Omental fat pad (tissue), 4 donors: ENCODE data around the gene APOL6. TPM values are rescaled to one million over a fixed set of nuclear protein-coding genes. Genes with fewer than 3 reads are reported as not detected.

Experiments
- ATAC-seq: fragments of 150-250 bp; one replicate; pipeline ENCODE4 v1.9.1; 2016; ENCODE audit warnings: mild to moderate bottlenecking, moderate library complexity; ENCODE audit not compliant: low FRiP score
- DNase-seq: peaks from one replicate; pipeline ENCODE4 v3.0.0-alpha.2; 2019; ENCODE audit warnings: low spot score
- total RNA-seq, 4 donors: library from RNA; depleted of rRNA; stranded (reverse); fragments of >200 nt; gene quantifications; one replicate each; pipeline ENCODE4 v1.1.0, GENCODE V29; 2016
- TF ChIP-seq, protein P1 (sequence below), 3 donors: fragments of 450-650 bp; IDR thresholded peaks; one replicate each; pipeline ENCODE4 v1.5.1; 2016 to 2017; ENCODE audit warnings: antibody characterized with exemption in 3 of 3, mild to moderate bottlenecking in 3 of 3, moderate library complexity in 2 of 3

The APOL6 gene
- total RNA-seq, 4 donors from 2014 or later = 53.8 to 104 (median 75.1) TPM

DNA sequence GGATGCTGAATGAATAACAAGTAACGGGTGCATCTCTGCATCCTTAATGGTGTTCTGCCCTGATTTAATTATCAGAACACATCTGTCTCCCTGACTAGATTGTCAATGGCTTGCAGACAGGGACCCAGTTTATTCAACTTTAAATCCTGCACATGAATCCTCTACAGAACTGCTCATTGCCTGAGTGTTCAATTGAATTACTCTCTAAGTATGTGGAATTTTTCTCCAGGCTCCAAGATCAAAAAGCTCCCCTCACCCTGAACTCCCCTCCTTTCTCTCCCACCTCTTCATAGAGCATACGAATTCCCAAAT lies 42.9 kb upstream of the APOL6 start:
- ATAC-seq = no peak
- TF ChIP-seq, protein P1, sequence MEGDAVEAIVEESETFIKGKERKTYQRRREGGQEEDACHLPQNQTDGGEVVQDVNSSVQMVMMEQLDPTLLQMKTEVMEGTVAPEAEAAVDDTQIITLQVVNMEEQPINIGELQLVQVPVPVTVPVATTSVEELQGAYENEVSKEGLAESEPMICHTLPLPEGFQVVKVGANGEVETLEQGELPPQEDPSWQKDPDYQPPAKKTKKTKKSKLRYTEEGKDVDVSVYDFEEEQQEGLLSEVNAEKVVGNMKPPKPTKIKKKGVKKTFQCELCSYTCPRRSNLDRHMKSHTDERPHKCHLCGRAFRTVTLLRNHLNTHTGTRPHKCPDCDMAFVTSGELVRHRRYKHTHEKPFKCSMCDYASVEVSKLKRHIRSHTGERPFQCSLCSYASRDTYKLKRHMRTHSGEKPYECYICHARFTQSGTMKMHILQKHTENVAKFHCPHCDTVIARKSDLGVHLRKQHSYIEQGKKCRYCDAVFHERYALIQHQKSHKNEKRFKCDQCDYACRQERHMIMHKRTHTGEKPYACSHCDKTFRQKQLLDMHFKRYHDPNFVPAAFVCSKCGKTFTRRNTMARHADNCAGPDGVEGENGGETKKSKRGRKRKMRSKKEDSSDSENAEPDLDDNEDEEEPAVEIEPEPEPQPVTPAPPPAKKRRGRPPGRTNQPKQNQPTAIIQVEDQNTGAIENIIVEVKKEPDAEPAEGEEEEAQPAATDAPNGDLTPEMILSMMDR (IDR thresholded peaks at IDR 0.05) = no peak
- no peak for DNase-seq

- DNase-seq = no peak
Observed at GRCh38 chr22:35605851-35606481, 42.3 kb upstream of the APOL6 start.

DNA sequence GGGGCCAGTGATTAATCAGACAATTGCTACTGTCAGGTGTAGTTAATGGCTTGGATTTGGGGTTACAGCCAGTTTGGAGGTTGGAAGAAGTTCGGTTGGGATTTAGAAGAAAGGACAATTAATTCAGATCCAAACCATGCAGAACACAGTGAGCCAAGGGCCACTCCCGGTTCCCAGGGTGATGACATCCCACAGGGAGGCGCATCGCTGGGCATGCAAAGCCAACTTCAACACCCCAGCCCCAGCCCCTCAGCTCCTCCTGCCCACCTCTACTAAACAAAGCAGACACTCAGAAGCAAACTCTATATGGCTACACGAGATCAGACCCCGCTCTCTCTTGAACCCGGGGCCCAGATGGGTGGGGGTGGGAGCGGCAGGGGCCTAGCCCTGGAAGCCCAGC lies 41.3 kb upstream of the APOL6 start:
- ATAC-seq (no peak), DNase-seq (no peak)
- TF ChIP-seq, protein P1 (IDR thresholded peaks at IDR 0.05) = no peak

More at GRCh38 chr22:35605851-35606481, 42.3 kb upstream of the APOL6 start:
- ATAC-seq = no peak
- TF ChIP-seq, protein P1 (IDR thresholded peaks at IDR 0.05) = no peak

DNA sequence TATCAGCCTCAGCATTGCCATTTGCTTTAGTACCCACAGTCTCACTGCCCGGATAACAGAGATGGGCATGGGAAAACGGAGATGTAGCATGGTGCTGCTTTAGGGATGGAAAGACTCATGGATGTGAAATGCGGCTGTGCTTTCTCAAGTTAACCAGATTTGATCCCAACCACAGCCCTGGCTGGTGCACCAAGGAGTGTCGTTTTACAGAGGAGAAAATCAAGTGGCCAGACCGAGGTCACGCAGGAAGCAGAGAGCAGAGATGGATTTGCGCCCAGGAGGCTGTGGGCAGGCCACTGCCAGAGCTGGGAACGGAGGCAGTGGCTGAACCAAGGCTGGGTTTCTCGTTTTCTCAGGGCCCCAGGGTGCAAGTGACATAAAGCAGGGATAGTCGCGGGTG lies 40.2 kb upstream of the APOL6 start:
- no peak for ATAC-seq
- TF ChIP-seq, protein P1 (IDR thresholded peaks at IDR 0.05) = no peak
- DNase-seq = no peak

- TF ChIP-seq, protein P1 (IDR thresholded peaks at IDR 0.05) = no peak
Observed at GRCh38 chr22:35609261-35609660, 39.0 kb upstream of the APOL6 start.

GRCh38 chr22:35609761-35610160 lies 38.5 kb upstream of the APOL6 start:
- DNase-seq = no peak
- ATAC-seq = no peak
- TF ChIP-seq, protein P1 (IDR thresholded peaks at IDR 0.05) = no peak

More at GRCh38 chr22:35609261-35609660, 39.0 kb upstream of the APOL6 start:
- no peak for ATAC-seq
- DNase-seq = no peak

GRCh38 chr22:35610741-35611140 lies 37.5 kb upstream of the APOL6 start:
- TF ChIP-seq, protein P1 (IDR thresholded peaks at IDR 0.05) = no peak
- no peak for ATAC-seq
- DNase-seq = no peak
